Astrocyte (in vitro differentiated cells and primary cell): Measurements from ENCODE around the gene CLPSL1. TPM values are rescaled to one million over a fixed set of nuclear protein-coding genes. Genes with fewer than 3 reads are reported as not detected.
A peak's percentile ranks its signal among the peaks of the same experiment; 100 is the strongest.

Experiments
- DNase-seq: peaks from one replicate; pipeline ENCODE4 v3.0.0-alpha.2; 2010; ENCODE audit warnings: low read depth
- FAIRE-seq: peaks from 2 replicates; lab custom pipeline; 2011; peaks lifted over from hg19 to GRCh38; lab: Jason Lieb, UNC
- H2AFZ ChIP-seq: 2 replicates; pipeline ENCODE4 v1.6.0; 2012; ENCODE audit warnings: low read depth, low read length, inconsistent platforms
- H3K27ac ChIP-seq: 2 replicates; pipeline ENCODE4 v1.5.1; 2011; ENCODE audit warnings: low read depth, low read length, inconsistent platforms
- H3K27me3 ChIP-seq: 2 replicates; pipeline ENCODE4 v1.6.0; 2011; ENCODE audit warnings: low read length, inconsistent platforms; ENCODE audit not compliant: insufficient read depth
- H3K36me3 ChIP-seq: 2 replicates; pipeline ENCODE4 v1.5.1; 2011; ENCODE audit warnings: low read length, inconsistent platforms; ENCODE audit not compliant: insufficient read depth
- H3K4me1 ChIP-seq: 2 replicates; pipeline ENCODE4 v1.5.1; 2011; ENCODE audit warnings: low read length, inconsistent platforms; ENCODE audit not compliant: insufficient read depth
- H3K4me2 ChIP-seq: 2 replicates; pipeline ENCODE4 v1.6.0; 2012; ENCODE audit warnings: low read length, inconsistent platforms
- H3K4me3 ChIP-seq: 2 replicates; pipeline ENCODE4 v1.5.1; 2011; ENCODE audit warnings: low read depth, mild to moderate bottlenecking, low read length, inconsistent platforms; ENCODE audit not compliant: insufficient read depth
- H3K79me2 ChIP-seq: 2 replicates; pipeline ENCODE4 v1.6.0; 2012; ENCODE audit warnings: mild to moderate bottlenecking, low read length, inconsistent platforms; ENCODE audit not compliant: insufficient read depth
- H3K9ac ChIP-seq: 2 replicates; pipeline ENCODE4 v1.6.0; 2012; ENCODE audit warnings: mild to moderate bottlenecking, low read length, inconsistent platforms
- H3K9me3 ChIP-seq: 2 replicates; pipeline ENCODE4 v1.5.1; 2012; ENCODE audit warnings: low read depth, mild to moderate bottlenecking, low read length, inconsistent platforms; ENCODE audit not compliant: insufficient read depth
- H4K20me1 ChIP-seq: 2 replicates; pipeline ENCODE4 v1.6.0; 2012; ENCODE audit warnings: low read length, inconsistent platforms; ENCODE audit not compliant: insufficient read depth
- H3K27ac Mint-ChIP-seq: one replicate; pipeline ENCODE4 v1.8.0; 2021; ENCODE audit warnings: mild to moderate bottlenecking, mixed read lengths; ENCODE audit not compliant: unreplicated experiment
- H3K27me3 Mint-ChIP-seq: one replicate; pipeline ENCODE4 v1.8.0; 2021; ENCODE audit warnings: low read depth, mixed read lengths; ENCODE audit not compliant: unreplicated experiment
- H3K36me3 Mint-ChIP-seq: one replicate; pipeline ENCODE4 v1.8.0; 2021; ENCODE audit warnings: low read depth, mixed read lengths; ENCODE audit not compliant: unreplicated experiment
- H3K4me1 Mint-ChIP-seq: one replicate; pipeline ENCODE4 v1.8.0; 2021; ENCODE audit warnings: low read depth, mixed read lengths; ENCODE audit not compliant: unreplicated experiment
- H3K4me3 Mint-ChIP-seq: one replicate; pipeline ENCODE4 v1.8.0; 2021; ENCODE audit warnings: mild to moderate bottlenecking, moderate library complexity, mixed read lengths; ENCODE audit not compliant: unreplicated experiment
- H3K9me3 Mint-ChIP-seq: one replicate; pipeline ENCODE4 v1.8.0; 2021; ENCODE audit warnings: mild to moderate bottlenecking, mixed read lengths; ENCODE audit not compliant: unreplicated experiment
- EZH2 ChIP-seq: IDR thresholded peaks from 2 replicates; pipeline ENCODE4 v1.6.1; 2012; ENCODE audit warnings: mild to moderate bottlenecking, low read length, inconsistent platforms; ENCODE audit not compliant: insufficient read depth
- total RNA-seq: library from RNA; stranded (reverse); gene quantifications from 2 replicates; pipeline ENCODE4 v1.2.1, GENCODE V29; 2021
- TF ChIP-seq, protein P1 (sequence below): IDR thresholded peaks from 2 replicates; pipeline ENCODE4 v1.5.1; 2011; ENCODE audit warnings: low read depth, mild to moderate bottlenecking, inconsistent platforms, low read length, moderate library complexity; ENCODE audit not compliant: insufficient read depth

The CLPSL1 gene
- total RNA-seq, 1 donor from 2014 or later, result not detected

DNA sequence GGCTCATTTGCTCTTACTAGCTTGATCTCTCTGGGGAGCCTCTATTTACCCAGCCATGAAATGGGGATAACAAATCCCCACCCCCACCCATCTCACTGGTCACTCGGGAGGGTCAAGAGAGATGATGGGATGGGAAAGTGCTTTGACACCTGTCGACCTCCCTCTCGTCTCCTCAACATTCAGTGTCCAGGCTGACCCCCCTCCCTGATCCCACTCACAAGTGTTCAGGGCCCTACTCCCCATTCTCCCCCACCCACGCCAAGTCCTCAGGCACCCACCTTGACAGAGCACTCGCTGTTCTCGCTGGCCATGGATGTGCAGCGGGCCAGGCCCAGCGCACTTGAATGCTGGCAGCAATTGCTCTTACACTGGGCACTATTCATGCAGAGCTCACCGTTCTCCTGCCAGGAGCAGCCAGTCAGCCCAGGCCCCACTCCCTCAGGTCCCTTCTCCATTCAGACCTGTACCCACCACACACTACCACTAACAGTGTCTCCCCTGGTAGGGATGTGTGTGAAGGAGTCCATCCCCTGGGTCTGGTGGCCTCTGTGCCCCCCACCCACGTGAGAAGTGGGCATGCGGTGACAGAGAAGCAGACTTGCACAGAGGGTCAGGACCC, 14.7 kb downstream of the CLPSL1 start:
- Histone ChIP-seq H4K20me1 (no peaks in the 10 kb centered on the region), H3K4me2 (no peak overlapping the region), H3K4me1 (no peaks in the 10 kb centered on the region), H3K9ac (no peak overlapping the region), H3K79me2 (no peaks in the 10 kb centered on the region), H3K4me3 (no peak overlapping the region), H3K9me3 (no peaks in the 10 kb centered on the region), H2AFZ (no peak overlapping the region), H3K36me3 (no peaks in the 10 kb centered on the region), H3K27me3 (peaks cover 6% of the 10 kb centered on the region), H3K27ac (no peak overlapping the region)
- Mint-ChIP-seq H3K36me3 (peaks cover 3% of the 10 kb centered on the region), H3K27me3 (peaks cover 46% of the 10 kb centered on the region), H3K27ac (no peak overlapping the region), H3K4me1 (peaks cover 3% of the 10 kb centered on the region), H3K4me3 (peak overlapping the region; percentile 27), H3K9me3 (no peaks in the 10 kb centered on the region)
- FAIRE-seq (no peak), DNase-seq (no peak)
- TF ChIP-seq EZH2, result no peak
- TF ChIP-seq, protein P1, sequence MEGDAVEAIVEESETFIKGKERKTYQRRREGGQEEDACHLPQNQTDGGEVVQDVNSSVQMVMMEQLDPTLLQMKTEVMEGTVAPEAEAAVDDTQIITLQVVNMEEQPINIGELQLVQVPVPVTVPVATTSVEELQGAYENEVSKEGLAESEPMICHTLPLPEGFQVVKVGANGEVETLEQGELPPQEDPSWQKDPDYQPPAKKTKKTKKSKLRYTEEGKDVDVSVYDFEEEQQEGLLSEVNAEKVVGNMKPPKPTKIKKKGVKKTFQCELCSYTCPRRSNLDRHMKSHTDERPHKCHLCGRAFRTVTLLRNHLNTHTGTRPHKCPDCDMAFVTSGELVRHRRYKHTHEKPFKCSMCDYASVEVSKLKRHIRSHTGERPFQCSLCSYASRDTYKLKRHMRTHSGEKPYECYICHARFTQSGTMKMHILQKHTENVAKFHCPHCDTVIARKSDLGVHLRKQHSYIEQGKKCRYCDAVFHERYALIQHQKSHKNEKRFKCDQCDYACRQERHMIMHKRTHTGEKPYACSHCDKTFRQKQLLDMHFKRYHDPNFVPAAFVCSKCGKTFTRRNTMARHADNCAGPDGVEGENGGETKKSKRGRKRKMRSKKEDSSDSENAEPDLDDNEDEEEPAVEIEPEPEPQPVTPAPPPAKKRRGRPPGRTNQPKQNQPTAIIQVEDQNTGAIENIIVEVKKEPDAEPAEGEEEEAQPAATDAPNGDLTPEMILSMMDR, result no peak

DNA sequence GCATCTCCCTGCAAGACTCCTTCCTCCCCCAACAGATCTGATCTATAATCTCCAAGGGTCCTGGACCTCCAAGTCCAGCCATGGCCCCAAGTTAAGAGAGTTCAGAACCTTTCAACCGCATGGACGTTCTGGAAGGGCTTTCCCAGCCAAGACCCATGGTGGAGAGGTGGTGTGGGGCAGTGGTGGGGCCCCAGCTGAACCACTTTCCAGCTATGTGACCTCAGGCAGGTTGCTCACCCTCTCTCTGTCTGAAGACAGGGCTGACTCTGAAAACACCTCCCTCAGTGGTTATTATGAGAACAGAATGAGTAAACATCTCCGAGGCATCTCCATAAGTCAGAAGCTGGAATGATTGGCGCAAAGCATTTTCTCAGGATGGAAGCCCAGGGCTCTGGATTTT, 15.4 kb downstream of the CLPSL1 start:
- no peak overlapping the region for H3K4me3 Mint-ChIP-seq
- TF ChIP-seq EZH2, result no peak
- TF ChIP-seq, protein P1, result no peak
- H3K9me3 Mint-ChIP-seq, result no peaks in the 10 kb centered on the region
- peaks cover 3% of the 10 kb centered on the region for H3K36me3 Mint-ChIP-seq
- Histone ChIP-seq H3K27ac (no peak overlapping the region), H3K36me3 (no peaks in the 10 kb centered on the region), H3K4me2 (no peak overlapping the region), H2AFZ (no peak overlapping the region), H3K4me1 (no peaks in the 10 kb centered on the region), H3K27me3 (peaks cover 6% of the 10 kb centered on the region), H3K79me2 (no peaks in the 10 kb centered on the region), H4K20me1 (no peaks in the 10 kb centered on the region), H3K4me3 (no peak overlapping the region), H3K9ac (no peak overlapping the region), H3K9me3 (no peaks in the 10 kb centered on the region)
- H3K27ac Mint-ChIP-seq, result peak overlapping the region; percentile 5
- peaks cover 47% of the 10 kb centered on the region for H3K27me3 Mint-ChIP-seq
- DNase-seq, result no peak
- FAIRE-seq, result no peak
- H3K4me1 Mint-ChIP-seq, result peaks cover 3% of the 10 kb centered on the region

DNA sequence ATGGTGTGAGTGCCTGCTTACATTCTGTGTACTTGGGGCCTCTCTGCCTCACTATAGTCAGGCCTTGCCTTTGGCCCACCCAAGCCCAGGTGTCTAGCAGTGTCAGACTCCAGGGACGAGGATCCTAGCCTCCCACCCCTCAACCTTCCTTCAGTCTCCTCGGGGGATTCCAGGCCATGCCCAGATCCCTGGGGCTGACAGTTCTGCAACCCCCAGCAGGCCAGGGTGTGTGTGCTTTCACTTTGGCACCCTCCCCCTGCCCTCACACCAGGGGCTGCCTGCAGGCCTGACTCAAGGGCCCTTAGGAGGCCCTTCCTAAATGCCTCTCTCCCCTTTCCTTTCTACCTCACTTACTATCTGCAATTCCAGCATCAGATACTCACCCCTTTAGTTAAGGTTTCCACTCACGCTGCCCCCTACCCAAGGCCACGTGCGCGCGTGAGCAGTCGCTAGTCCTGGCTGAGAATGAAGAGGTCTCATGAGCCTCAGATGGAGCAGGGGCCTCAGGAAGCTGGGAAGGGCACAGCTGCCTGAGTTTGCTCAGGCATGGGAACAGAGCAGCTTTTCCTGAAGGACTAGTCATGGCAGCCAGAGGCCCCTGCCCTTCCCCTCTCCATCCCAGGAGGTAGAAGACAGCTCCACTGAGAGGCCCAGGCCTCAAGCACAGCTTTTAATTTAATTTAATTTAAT, 17.2 kb downstream of the CLPSL1 start:
- Histone ChIP-seq H3K4me1 (no peaks in the 10 kb centered on the region), H3K9ac (no peak overlapping the region), H3K27me3 (no peaks in the 10 kb centered on the region), H3K9me3 (no peaks in the 10 kb centered on the region), H3K4me3 (no peak overlapping the region), H3K4me2 (no peak overlapping the region), H3K36me3 (no peaks in the 10 kb centered on the region), H4K20me1 (no peaks in the 10 kb centered on the region), H3K79me2 (no peaks in the 10 kb centered on the region), H3K27ac (no peak overlapping the region), H2AFZ (no peak overlapping the region)
- peaks cover 3% of the 10 kb centered on the region for H3K4me1 Mint-ChIP-seq
- TF ChIP-seq, protein P1, result no peak
- TF ChIP-seq EZH2, result no peak
- no peak overlapping the region for H3K4me3 Mint-ChIP-seq
- peaks cover 3% of the 10 kb centered on the region for H3K36me3 Mint-ChIP-seq
- FAIRE-seq (no peak), DNase-seq (no peak)
- H3K27me3 Mint-ChIP-seq, result peaks cover 47% of the 10 kb centered on the region
- no peaks in the 10 kb centered on the region for H3K9me3 Mint-ChIP-seq
- H3K27ac Mint-ChIP-seq, result no peak overlapping the region
